Suprapubic skin (tissue), 3 donors: ENCODE data around the gene LIPA.

Experiments used
- EP300 ChIP-seq: sonication (generic); formaldehyde crosslinking; IDR thresholded peaks from one replicate; pipeline ENCODE4 v1.6.1; 2017; ENCODE audit warnings: antibody characterized with exemption
- POLR2A ChIP-seq, 2 donors: fragments of 450-650 bp; IDR thresholded peaks; one replicate each; pipeline ENCODE4 v1.6.1; 2017; ENCODE audit warnings: antibody characterized with exemption in 2 of 2, mild to moderate bottlenecking in 2 of 2, moderate library complexity in 2 of 2
- TF ChIP-seq, protein P1 (sequence below), 2 donors: fragments of 200-600 bp in 1 of 2; fragments of 450-650 bp in 1 of 2; sonication (generic) in 1 of 2; IDR thresholded peaks; one replicate each; pipeline ENCODE4 v1.5.1; 2016 to 2019; ENCODE audit warnings: antibody characterized with exemption in 2 of 2, mild to moderate bottlenecking in 1 of 2, moderate library complexity in 1 of 2

DNA sequence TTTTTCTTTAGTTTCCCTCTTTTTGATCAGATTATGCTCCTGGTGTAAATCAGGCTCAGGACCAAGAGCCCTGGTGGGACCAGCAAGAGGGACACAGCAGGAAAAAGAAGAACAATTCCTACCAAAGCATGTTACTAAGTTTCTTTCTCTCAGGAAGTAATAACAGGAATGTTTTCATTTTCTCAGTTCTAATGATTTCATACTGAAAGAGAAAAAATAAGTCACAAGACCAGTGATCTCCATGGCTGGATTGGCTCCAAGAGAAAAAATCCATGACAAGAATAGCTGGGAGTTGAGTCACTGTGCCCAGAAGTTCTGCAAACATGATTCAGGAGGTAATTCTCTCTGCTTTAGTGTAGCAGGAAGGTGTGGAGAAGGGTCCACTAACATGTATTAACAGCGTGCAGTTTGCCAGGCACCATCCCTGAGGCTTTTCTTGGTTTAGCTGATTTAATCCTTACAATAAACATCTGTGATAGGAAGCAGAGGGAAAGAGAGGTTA lies 26.5 kb upstream of the LIPA start:
- TF ChIP-seq, protein P1, sequence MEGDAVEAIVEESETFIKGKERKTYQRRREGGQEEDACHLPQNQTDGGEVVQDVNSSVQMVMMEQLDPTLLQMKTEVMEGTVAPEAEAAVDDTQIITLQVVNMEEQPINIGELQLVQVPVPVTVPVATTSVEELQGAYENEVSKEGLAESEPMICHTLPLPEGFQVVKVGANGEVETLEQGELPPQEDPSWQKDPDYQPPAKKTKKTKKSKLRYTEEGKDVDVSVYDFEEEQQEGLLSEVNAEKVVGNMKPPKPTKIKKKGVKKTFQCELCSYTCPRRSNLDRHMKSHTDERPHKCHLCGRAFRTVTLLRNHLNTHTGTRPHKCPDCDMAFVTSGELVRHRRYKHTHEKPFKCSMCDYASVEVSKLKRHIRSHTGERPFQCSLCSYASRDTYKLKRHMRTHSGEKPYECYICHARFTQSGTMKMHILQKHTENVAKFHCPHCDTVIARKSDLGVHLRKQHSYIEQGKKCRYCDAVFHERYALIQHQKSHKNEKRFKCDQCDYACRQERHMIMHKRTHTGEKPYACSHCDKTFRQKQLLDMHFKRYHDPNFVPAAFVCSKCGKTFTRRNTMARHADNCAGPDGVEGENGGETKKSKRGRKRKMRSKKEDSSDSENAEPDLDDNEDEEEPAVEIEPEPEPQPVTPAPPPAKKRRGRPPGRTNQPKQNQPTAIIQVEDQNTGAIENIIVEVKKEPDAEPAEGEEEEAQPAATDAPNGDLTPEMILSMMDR (IDR thresholded peaks at IDR 0.05) = no peak
- TF ChIP-seq EP300 (no peak), POLR2A (IDR thresholded peaks at IDR 0.05) (no peak)
